Measurements from ENCODE around the gene RABGEF1.

DNA sequence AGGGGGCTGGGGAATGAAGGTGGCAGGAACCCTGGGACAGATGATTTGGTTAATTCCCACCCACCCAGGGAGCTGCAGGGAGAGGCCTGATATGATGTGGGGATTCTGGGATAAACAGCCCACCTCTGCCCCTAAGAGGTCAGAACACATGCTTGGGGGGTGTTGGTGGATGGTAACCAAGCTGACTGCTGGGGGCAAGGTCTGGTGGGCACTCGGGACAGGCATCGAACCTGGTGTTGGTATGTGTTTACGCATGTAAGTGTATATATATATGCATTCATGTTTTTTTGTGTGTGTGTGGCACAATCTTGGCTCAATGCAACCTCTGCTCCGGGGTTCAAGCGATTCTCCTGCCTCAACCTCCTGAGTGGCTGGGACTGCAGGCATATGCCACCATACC, 99.8 kb downstream of the RABGEF1 start:
- TF ChIP-seq, protein P1, sequence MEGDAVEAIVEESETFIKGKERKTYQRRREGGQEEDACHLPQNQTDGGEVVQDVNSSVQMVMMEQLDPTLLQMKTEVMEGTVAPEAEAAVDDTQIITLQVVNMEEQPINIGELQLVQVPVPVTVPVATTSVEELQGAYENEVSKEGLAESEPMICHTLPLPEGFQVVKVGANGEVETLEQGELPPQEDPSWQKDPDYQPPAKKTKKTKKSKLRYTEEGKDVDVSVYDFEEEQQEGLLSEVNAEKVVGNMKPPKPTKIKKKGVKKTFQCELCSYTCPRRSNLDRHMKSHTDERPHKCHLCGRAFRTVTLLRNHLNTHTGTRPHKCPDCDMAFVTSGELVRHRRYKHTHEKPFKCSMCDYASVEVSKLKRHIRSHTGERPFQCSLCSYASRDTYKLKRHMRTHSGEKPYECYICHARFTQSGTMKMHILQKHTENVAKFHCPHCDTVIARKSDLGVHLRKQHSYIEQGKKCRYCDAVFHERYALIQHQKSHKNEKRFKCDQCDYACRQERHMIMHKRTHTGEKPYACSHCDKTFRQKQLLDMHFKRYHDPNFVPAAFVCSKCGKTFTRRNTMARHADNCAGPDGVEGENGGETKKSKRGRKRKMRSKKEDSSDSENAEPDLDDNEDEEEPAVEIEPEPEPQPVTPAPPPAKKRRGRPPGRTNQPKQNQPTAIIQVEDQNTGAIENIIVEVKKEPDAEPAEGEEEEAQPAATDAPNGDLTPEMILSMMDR (IDR thresholded peaks at IDR 0.05) = no peak
- no peak for TF ChIP-seq ZFX (IDR thresholded peaks at IDR 0.05; ENCODE audit: borderline replicate concordance)
